ENCODE data around the gene HACD3. TPM values are rescaled to one million over a fixed set of nuclear protein-coding genes. Genes with fewer than 3 reads are reported as not detected.

Gene HACD3
- total RNA-seq, 1 donor from 2014 or later = 123 TPM

DNA sequence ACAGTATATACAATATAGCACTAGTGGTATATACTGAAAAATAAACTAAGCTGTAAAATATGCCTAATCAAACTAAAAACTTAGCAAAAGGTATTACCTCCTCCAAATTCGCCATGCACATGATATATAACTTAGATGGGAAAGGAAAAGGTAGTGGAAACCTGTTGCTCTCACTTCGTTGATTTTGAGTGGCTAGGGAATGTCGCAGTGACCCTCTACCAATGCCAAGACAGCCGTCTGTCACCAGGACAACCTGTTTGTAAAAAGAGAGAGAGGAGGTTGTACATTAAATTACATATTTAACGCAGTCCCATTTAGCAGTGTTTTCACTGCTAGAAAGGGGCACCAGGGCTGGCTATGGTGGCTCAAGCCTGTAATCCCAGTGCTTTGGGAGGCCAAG, 69.4 kb downstream of the HACD3 start:
- TF ChIP-seq, protein P1, sequence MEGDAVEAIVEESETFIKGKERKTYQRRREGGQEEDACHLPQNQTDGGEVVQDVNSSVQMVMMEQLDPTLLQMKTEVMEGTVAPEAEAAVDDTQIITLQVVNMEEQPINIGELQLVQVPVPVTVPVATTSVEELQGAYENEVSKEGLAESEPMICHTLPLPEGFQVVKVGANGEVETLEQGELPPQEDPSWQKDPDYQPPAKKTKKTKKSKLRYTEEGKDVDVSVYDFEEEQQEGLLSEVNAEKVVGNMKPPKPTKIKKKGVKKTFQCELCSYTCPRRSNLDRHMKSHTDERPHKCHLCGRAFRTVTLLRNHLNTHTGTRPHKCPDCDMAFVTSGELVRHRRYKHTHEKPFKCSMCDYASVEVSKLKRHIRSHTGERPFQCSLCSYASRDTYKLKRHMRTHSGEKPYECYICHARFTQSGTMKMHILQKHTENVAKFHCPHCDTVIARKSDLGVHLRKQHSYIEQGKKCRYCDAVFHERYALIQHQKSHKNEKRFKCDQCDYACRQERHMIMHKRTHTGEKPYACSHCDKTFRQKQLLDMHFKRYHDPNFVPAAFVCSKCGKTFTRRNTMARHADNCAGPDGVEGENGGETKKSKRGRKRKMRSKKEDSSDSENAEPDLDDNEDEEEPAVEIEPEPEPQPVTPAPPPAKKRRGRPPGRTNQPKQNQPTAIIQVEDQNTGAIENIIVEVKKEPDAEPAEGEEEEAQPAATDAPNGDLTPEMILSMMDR (conservative IDR thresholded peaks at IDR 0.05) = no peak
- Mint-ChIP-seq H3K4me1 (ENCODE audit: unreplicated experiment) (no peaks in the 10 kb centered on the region), H3K27me3 (no peaks in the 10 kb centered on the region), H3K4me3 (no peak overlapping the region), H3K36me3 (peaks cover 8% of the 10 kb centered on the region), H3K9me3 (no peaks in the 10 kb centered on the region), H3K27ac (no peak overlapping the region)
- DNase-seq (ENCODE audit: extremely low spot score, unreplicated experiment) = no peak

DNA sequence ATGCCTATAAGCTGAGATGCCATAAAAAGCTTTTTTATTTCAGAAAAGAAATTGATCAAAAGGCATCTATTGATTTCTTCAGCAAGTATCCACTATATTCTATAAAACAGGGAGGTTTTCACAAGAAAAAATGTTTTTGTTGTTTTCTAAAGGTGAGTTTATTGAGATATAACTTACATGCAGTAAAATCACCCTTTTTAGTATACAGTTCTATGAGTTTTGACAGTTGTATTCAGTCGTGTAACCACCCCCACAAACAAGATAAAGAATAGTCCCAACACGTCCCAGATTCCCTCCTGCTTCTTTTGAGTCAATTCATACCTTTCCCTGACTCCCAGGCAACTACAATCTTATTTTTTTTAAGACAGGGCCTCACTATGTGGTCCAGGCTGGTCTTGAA, 72.9 kb downstream of the HACD3 start:
- no peak for DNase-seq (ENCODE audit: extremely low spot score, unreplicated experiment)
- H3K4me3 Mint-ChIP-seq = no peak overlapping the region
- no peak overlapping the region for H3K27ac Mint-ChIP-seq
- H3K9me3 Mint-ChIP-seq = no peaks in the 10 kb centered on the region
- H3K36me3 Mint-ChIP-seq = peaks cover 13% of the 10 kb centered on the region
- no peaks in the 10 kb centered on the region for H3K27me3 Mint-ChIP-seq
- TF ChIP-seq, protein P1 (conservative IDR thresholded peaks at IDR 0.05) = no peak
- no peaks in the 10 kb centered on the region for H3K4me1 Mint-ChIP-seq (ENCODE audit: unreplicated experiment)

DNA sequence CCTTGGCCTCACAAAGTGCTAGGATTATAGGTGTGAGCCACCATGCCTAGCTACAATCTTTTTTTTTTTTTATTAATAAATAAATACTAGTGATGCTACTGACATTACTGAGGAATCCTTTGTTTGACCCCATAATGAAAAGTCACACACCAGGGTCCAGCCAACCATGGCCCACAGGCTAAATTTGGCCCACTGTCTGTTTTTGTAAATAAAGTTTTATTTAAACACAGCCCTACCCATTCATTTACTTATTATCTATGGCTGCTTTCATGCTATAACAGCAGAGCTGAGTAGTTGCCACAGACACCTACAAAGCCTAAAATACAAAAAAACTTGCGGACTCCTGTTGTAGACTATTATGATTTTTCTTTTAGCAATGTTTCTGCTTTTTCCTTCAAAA, 73.3 kb downstream of the HACD3 start:
- Mint-ChIP-seq H3K36me3 (peaks cover 11% of the 10 kb centered on the region), H3K27me3 (no peaks in the 10 kb centered on the region), H3K4me3 (no peak overlapping the region), H3K9me3 (no peaks in the 10 kb centered on the region), H3K27ac (no peak overlapping the region), H3K4me1 (ENCODE audit: unreplicated experiment) (no peaks in the 10 kb centered on the region)
- no peak for DNase-seq (ENCODE audit: extremely low spot score, unreplicated experiment)
- TF ChIP-seq, protein P1 (conservative IDR thresholded peaks at IDR 0.05) = no peak

DNA sequence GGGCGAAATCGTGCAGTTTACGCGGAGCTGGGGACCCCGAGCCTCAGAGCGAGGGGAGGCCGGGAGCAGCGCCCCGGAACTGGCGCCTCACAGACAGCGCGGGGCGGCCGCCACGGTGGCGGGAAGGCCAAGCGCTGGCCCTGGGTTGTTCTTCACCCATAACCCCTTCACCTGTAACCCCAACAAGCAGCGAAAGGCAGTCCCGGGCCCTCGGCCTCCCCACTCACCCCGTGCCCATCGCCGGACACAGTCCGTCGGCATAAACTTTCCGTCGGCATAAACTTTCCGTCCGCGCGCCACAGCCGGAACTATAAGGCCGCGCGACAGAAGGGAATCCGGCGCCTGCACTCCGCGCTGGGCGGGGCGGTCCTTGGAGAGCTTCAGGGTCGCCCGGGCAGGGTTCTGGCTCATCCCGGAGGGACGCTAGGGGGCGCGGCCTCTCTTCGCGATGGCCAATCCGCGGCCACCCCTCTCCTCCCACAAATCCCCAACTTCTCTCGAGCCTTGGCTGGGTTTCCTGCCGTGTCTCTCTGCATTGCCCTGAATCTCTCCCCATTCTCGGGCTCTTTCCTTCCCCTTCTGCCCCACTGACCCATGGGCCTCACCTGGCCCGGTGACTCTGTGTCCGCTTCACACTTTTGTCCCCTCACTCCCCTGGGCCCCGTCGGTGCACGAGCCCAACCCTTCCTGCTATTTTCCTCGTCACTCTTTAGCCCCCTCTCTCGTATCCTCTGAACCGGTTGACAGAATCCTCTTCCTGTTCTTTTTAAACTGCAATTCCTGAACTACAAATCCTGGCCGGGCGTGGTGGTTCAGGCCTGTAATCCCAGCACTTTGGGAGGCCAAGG, 80.8 kb downstream of the HACD3 start, which contains the start of gene INTS14:
Gene INTS14, minus strand, starts transcription at position 261 of the 848 bp plus-strand sequence. CDS start 3,751 bp downstream, outside the sequence.
- TF ChIP-seq, protein P1 (conservative IDR thresholded peaks at IDR 0.05) = peak; percentile 78
- Mint-ChIP-seq H3K27me3 (no peaks in the 10 kb centered on the region), H3K36me3 (no peaks in the 10 kb centered on the region), H3K4me3 (peak within 1 kb of the TSS; percentile 99), H3K4me1 (ENCODE audit: unreplicated experiment) (peaks cover 14% of the 10 kb centered on the region), H3K9me3 (no peaks in the 10 kb centered on the region), H3K27ac (peak within 1 kb of the TSS; percentile 99)
- peak; percentile 99 for DNase-seq (ENCODE audit: extremely low spot score, unreplicated experiment)

DNA sequence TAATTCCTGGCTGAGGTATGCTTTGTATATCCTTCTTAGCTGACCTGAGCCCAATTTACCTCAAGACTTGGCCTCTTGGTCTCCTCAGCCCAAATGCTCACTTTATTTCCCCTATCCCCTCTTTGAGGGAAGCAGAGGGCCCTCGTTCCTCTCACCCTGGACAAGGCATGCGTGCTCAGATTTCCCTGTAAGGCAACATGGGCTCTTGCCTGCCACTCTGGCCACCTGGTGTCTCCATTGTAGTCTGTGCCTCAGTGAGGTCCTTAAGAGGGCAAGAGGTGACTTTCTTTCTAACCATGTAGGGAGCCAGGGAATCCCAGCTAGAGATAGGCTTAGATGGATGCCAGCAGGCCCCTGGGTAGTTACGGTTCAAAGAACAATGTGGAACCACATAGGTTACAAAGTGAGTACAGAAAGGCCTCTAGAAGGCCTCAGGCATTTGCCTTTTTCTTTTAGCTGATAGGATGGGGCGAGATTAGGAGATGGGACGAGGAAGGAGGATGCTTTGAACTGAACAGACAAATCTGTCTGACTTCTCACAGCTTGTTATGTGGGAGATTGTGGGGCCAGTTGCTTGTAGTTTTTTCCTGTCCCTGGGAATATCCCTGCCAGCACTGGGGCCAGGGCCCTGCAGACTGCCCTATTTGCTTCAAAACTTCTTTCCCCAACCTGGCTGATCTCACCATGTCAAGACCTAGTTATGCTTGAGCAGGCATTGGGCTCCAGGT, 81.8 kb downstream of the HACD3 start:
- no peaks in the 10 kb centered on the region for H3K9me3 Mint-ChIP-seq
- no peak for DNase-seq (ENCODE audit: extremely low spot score, unreplicated experiment)
- peaks cover 14% of the 10 kb centered on the region for H3K4me1 Mint-ChIP-seq (ENCODE audit: unreplicated experiment)
- peak overlapping the region; percentile 99 for H3K4me3 Mint-ChIP-seq
- H3K27me3 Mint-ChIP-seq = no peaks in the 10 kb centered on the region
- H3K36me3 Mint-ChIP-seq = no peaks in the 10 kb centered on the region
- TF ChIP-seq, protein P1 (conservative IDR thresholded peaks at IDR 0.05) = no peak
- H3K27ac Mint-ChIP-seq = peak overlapping the region; percentile 99
